Fibroblast of lung (primary cell): ENCODE measurements around the gene CD83.

ENCODE experiments used
- CTCF ChIP-seq, 2 donors: IDR thresholded peaks in 1 of 2; conservative IDR thresholded peaks in 1 of 2; 1 replicate in 1 of 2; 2 replicates in 1 of 2; pipeline ENCODE4 v1.5.1; 2011 to 2012; ENCODE audit warnings: low read length in 2 of 2, control low read depth in 1 of 2, inconsistent platforms in 1 of 2, low read depth in 1 of 2, mild to moderate bottlenecking in 1 of 2
- EZH2 ChIP-seq: IDR thresholded peaks from 2 replicates; pipeline ENCODE4 v1.5.1; 2012; ENCODE audit warnings: low read length, control low read depth, mild to moderate bottlenecking; ENCODE audit errors: missing control alignments

DNA sequence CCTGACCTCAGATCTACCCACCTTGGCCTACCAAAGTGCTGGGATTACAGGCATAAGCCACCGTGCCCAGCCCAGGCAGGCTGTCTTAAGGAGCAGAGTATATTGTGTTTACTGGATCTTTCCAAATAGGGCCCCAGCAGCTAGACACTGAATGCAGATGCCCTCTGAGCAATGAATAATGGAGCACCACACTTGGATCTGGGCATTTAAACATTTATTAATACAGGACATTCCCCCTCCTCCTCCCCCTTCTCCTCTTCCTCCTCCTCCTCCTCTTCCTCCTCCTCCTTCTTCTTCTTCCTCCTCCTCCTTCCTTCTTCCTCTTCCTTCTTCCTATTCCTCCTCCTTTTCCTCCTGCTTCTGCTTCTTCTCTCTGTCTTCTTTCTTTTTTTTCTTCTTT lies 34.2 kb downstream of the CD83 start:
- TF ChIP-seq CTCF (conservative IDR thresholded peaks at IDR 0.05 in 1 of 2, IDR thresholded peaks at IDR 0.05 in 1 of 2; ENCODE audit: low read depth in 1 of 2, low read length in 2 of 2) (no peak), EZH2 (no peak)
